Skeletal muscle cell (primary cell): Measurements from ENCODE around the gene PPP1CA.
"Not testable (repeated sequence)": the region's sequence is repeated elsewhere in the genome, so short reads cannot be mapped to it uniquely, and the experiment has no call there.

Experiments
- DNase-seq: peaks from one replicate; pipeline ENCODE4 v3.0.0-alpha.2; 2010; ENCODE audit warnings: low read depth
- H3K4me3 ChIP-seq: 2 replicates; pipeline ENCODE4 v1.5.1; 2011; ENCODE audit warnings: low read depth, mild to moderate bottlenecking, control low read depth, low read length, moderate library complexity

PPP1CA gene

GRCh38 chr11:67435727-67436458 is 34.2 kb upstream of the PPP1CA start:
- H3K4me3 ChIP-seq = no peak overlapping the region
- no peak for DNase-seq

GRCh38 chr11:67435031-67435726 is 33.5 kb upstream of the PPP1CA start:
- DNase-seq = no peak
- no peak overlapping the region for H3K4me3 ChIP-seq

- H3K4me3 ChIP-seq = no peak overlapping the region
- DNase-seq = no peak
Observed at GRCh38 chr11:67434395-67434881, 32.8 kb upstream of the PPP1CA start.

GRCh38 chr11:67433536-67434394 is 32.1 kb upstream of the PPP1CA start:
- no peak overlapping the region for H3K4me3 ChIP-seq
- DNase-seq = no peak

GRCh38 chr11:67432655-67433349 is 31.1 kb upstream of the PPP1CA start:
- DNase-seq = no peak
- H3K4me3 ChIP-seq = no peak overlapping the region

GRCh38 chr11:67431346-67432249 is 29.9 kb upstream of the PPP1CA start:
- H3K4me3 ChIP-seq = no peak overlapping the region
- DNase-seq = no peak

- no peak for DNase-seq
- no peak overlapping the region for H3K4me3 ChIP-seq
Observed at GRCh38 chr11:67429722-67430121, 28.1 kb upstream of the PPP1CA start.

GRCh38 chr11:67429038-67429668 is 27.5 kb upstream of the PPP1CA start:
- peak overlapping the region; percentile 99 for H3K4me3 ChIP-seq
- DNase-seq = no peak

GRCh38 chr11:67428052-67429001 is 26.7 kb upstream of the PPP1CA start, which contains the start of gene RPS6KB2:
Gene RPS6KB2, plus strand, starts transcription at chr11:67428494. Its CDS starts 52 bp downstream, at chr11:67428546.
- DNase-seq = peak; percentile 92
- peak within 1 kb of the TSS; percentile 99 for H3K4me3 ChIP-seq

GRCh38 chr11:67427364-67427859 is 25.8 kb upstream of the PPP1CA start:
- not testable (repeated sequence) for DNase-seq
- H3K4me3 ChIP-seq = peak overlapping the region; percentile 99

GRCh38 chr11:67423891-67424613 is 22.4 kb upstream of the PPP1CA start:
- no peak for DNase-seq
- no peak overlapping the region for H3K4me3 ChIP-seq

- DNase-seq = no peak
- no peak overlapping the region for H3K4me3 ChIP-seq
Observed at GRCh38 chr11:67423466-67423865, 21.8 kb upstream of the PPP1CA start.

- no peak for DNase-seq
- no peak overlapping the region for H3K4me3 ChIP-seq
Observed at GRCh38 chr11:67422891-67423290, 21.2 kb upstream of the PPP1CA start.

- H3K4me3 ChIP-seq = peak overlapping the region; percentile 42
- DNase-seq = no peak
Observed at GRCh38 chr11:67421430-67422031, 19.9 kb upstream of the PPP1CA start.

- H3K4me3 ChIP-seq = peak overlapping the region; percentile 42
- DNase-seq = peak; percentile 56
Observed at GRCh38 chr11:67420646-67421429, 19.2 kb upstream of the PPP1CA start.
